BJ (cell line): ENCODE results near the gene KITLG. TPM values are rescaled to one million over a fixed set of nuclear protein-coding genes. Genes with fewer than 3 reads are reported as not detected.
"Not testable (repeated sequence)": the region's sequence is repeated elsewhere in the genome, so short reads cannot be mapped to it uniquely, and the experiment has no call there.

ENCODE experiments used
- CTCF ChIA-PET: fragments of 350-600 bp; formaldehyde crosslinking; extraction: SDS; loops from one replicate; lab custom pipeline; 2021; ENCODE audit warnings: antibody characterized with exemption, inconsistent platforms; lab: Yijun Ruan, JAX
- POLR2A ChIA-PET: fragments of 300-600 bp; sonication (Branson Sonifier 250); formaldehyde crosslinking; extraction: SDS; loops from one replicate; lab custom pipeline; 2021; ENCODE audit warnings: antibody characterized with exemption; lab: Charles Lee
- DNase-seq: peaks from one replicate; pipeline ENCODE4 v3.0.0-alpha.2; 2011; ENCODE audit warnings: low read depth
- H3K27me3 ChIP-seq: 2 replicates; pipeline ENCODE4 v1.6.0; 2011; ENCODE audit warnings: low read length; ENCODE audit not compliant: control insufficient read depth, insufficient read depth
- H3K36me3 ChIP-seq: 2 replicates; pipeline ENCODE4 v1.5.1; 2011; ENCODE audit warnings: low read length; ENCODE audit not compliant: control insufficient read depth, insufficient read depth
- H3K4me3 ChIP-seq: 2 replicates; pipeline ENCODE4 v1.5.1; 2011; ENCODE audit warnings: low read depth, mild to moderate bottlenecking, control low read depth, low read length
- CTCF ChIP-seq: IDR thresholded peaks from 2 replicates; pipeline ENCODE4 v1.5.1; 2011; ENCODE audit warnings: low read depth, mild to moderate bottlenecking, control low read depth, inconsistent platforms, low read length, moderate library complexity; ENCODE audit not compliant: insufficient read depth
- polyA minus RNA-seq: library from RNA; depleted of rRNA, polyadenylated mRNA; stranded (reverse); fragments of >200 nt; gene quantifications from 2 replicates; pipeline ENCODE4 v1.2.3, GENCODE V29; 2011; rRNA and poly(A)+ RNA removed
- polyA plus RNA-seq: library from polyadenylated mRNA; depleted of rRNA; stranded (reverse); fragments of >200 nt; gene quantifications from 2 replicates; pipeline ENCODE4 v1.2.3, GENCODE V29; 2011; rRNA removed

The KITLG gene
- polyA plus RNA-seq: 17.0 and 43.0 TPM in 2 replicates
- polyA minus RNA-seq: 52.1 and 52.4 TPM in 2 replicates

GRCh38 chr12:88580051-88580871 lies at the start of gene KITLG:
Gene KITLG (minus strand): TSS chr12:88580471. CDS start chr12:88580278, 193 bp downstream.
- ChIA-PET CTCF (interaction anchor here (0.6 to 3.9 kb wide), 14 partner anchors 24 to 426 kb away, joined by 3 to 22 read pairs (median 4); no protein-coding TSS in a partner anchor), POLR2A (interaction anchor here (0.6 kb wide), 2 partner anchors 401 to 413 kb away, joined by 3 read pairs; no protein-coding TSS in a partner anchor)
- peak; percentile 64 for TF ChIP-seq CTCF
- Histone ChIP-seq H3K4me3 (peak within 1 kb of the TSS; percentile 73), H3K27me3 (no peaks in the 10 kb centered on the region), H3K36me3 (no peaks in the 10 kb centered on the region)
- no peak for DNase-seq

GRCh38 chr12:88628856-88629509 lies 48.7 kb upstream of the KITLG start:
- Histone ChIP-seq H3K4me3 (no peak overlapping the region), H3K27me3 (no peaks in the 10 kb centered on the region), H3K36me3 (no peaks in the 10 kb centered on the region)
- no peak for DNase-seq
- CTCF ChIA-PET: interaction anchor here (0.5 to 1.6 kb wide), 6 partner anchors 10 to 364 kb away, joined by 3 to 7 read pairs (median 4); partner anchors contain the start of gene KITLG
- no peak for TF ChIP-seq CTCF
- POLR2A ChIA-PET: interaction anchor here (0.5 kb wide), 1 partner anchor 69 kb away, joined by 4 read pairs; no protein-coding TSS in a partner anchor

- H3K4me3 ChIP-seq, DNase-seq, H3K36me3 ChIP-seq, POLR2A ChIA-PET, H3K27me3 ChIP-seq: not testable (repeated sequence)
- CTCF ChIA-PET: interaction anchor here (1.6 kb wide), 1 partner anchor 11 kb away, joined by 7 read pairs; no protein-coding TSS in a partner anchor
Measured at GRCh38 chr12:88628035-88628434, 47.8 kb upstream of the KITLG start.

GRCh38 chr12:88627501-88627900 lies 47.2 kb upstream of the KITLG start:
- Histone ChIP-seq H3K4me3 (no peak overlapping the region), H3K27me3 (no peaks in the 10 kb centered on the region), H3K36me3 (no peaks in the 10 kb centered on the region)
- DNase-seq: no peak
- POLR2A ChIA-PET: no interaction called here
- TF ChIP-seq CTCF: no peak
- CTCF ChIA-PET: no interaction called here

GRCh38 chr12:88625356-88625755 lies 45.1 kb upstream of the KITLG start:
- Histone ChIP-seq H3K36me3 (no peaks in the 10 kb centered on the region), H3K27me3 (no peaks in the 10 kb centered on the region), H3K4me3 (no peak overlapping the region)
- POLR2A ChIA-PET: no interaction called here
- CTCF ChIA-PET: interaction anchor here (0.6 kb wide), 1 partner anchor 154 kb away, joined by 4 read pairs; no protein-coding TSS in a partner anchor
- DNase-seq: no peak
- no peak for TF ChIP-seq CTCF
